GM21360 (cell line): ENCODE measurements around the gene TMEM255B.
"Not testable (repeated sequence)": the region's sequence is repeated elsewhere in the genome, so short reads cannot be mapped to it uniquely, and the experiment has no call there.

ENCODE experiments used
- ATAC-seq: cut with Tn5 transposase; IDR thresholded peaks from one replicate; pipeline ENCODE4 v1.9.1; 2021; ENCODE audit warnings: mild to moderate bottlenecking, moderate library complexity; ENCODE audit not compliant: unreplicated experiment

TMEM255B gene

DNA sequence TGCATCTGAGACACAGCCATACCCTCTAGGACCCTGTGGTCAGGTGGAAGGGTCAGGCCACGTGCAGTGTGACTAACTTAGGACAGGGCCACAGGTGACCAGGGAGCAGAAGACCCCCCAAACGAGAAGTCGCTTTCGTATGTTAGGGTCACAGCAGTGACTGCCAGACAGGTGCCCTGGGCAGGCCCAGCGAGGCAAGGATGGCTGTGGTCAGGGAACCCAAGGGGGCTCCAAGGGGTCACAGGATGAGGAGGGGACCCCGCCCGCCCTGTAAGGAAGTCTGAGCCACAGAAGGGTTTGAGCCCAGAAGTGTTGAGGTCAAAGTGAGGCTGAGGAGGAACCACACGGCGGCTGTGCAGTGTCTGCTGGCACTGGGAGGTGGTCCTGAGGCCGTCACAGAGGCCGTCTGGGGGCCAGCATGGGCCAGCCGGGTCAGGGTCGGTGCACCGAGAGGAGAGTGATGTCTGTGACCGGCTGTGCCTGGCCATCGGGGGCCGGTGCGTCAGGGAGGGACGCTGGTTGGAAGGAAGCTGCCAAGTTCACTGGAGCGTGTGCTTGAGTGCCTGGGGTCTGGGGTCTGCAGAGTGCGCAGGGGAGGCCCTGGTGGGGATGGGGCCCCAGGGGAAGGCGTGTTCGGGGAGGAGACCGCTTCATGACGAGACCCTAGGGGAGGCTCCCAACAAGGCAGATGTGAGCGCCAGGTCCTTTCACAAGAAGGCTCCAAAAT is 24.8 kb upstream of the TMEM255B start:
- no peak for ATAC-seq

DNA sequence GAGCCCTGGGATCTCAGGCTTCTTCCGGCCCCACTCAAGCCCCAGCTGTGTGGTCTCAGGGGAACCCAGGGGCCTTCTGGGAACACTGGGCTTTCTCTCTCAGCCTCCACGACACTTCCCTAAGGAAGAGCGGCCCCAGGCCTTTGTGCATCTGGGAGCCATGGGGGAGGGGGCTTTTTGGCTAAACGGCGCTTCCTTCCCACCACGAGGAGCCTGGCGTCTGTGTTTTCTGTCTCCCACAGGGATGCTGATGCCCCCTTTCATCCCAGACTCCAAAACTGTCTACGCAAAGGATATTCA is 24.2 kb upstream of the TMEM255B start:
- ATAC-seq: no peak

DNA sequence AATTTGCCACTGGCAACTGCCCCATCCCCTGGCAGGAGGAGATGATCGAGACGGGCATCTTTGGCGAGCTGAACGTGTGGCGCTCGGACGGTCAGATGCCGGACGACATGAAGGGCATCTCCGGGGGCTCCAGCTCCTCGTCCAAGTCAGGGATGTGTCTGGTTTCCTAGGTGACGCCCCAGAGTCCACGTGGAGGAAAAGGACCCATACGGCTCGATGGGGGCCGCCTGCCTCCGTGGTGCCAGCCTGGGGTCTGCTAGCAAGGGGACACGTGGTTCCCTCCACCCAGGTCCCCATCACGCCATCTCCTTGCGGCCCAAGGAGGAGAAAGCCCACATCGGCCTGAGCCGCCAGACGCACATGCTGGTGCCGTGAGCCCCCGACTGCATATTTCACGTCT is 23.8 kb upstream of the TMEM255B start:
- no peak for ATAC-seq

DNA sequence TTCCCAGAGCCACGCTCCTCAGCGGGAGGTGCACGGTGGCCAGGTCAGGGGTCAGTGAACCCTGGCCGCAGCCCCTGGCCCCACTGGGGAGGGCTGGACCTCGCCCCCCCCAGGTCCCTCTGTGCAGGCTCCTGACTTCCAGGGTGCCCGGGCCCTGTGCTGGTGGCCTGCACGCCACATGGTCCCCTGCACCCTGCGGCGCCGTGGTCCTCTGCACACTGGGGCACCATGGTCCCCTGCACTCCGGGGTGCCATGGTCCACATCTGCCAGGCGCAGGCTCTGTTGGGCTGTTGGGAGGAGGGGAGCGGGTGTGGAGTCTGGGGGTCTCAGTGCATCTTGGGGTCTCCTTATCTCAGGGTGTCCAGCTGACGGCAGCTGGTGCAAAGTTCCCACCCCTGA is 23.3 kb upstream of the TMEM255B start:
- no peak for ATAC-seq

DNA sequence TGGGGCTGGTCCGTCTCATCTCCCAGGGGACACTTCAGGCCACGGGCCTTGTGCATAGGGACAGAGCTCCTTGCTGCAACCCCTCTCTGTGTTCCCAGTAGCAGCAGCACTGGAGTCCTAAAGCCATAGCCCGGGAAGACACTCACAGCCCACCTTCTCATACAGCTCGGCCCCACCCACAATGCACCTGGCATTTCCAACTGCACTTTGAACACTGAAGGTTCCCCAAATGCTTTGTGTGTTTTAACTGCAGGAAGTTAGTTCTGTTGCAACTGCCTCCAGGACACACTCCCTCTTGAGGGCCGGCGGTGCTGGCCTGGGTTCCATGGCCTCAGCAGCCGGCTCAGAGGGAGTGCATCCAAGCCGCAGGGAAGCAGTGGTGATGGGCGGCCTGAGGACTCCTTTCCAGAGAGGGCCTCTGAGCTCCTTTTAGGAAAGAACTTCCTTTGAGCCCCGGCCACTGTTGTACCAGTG is 22.7 kb upstream of the TMEM255B start:
- no peak for ATAC-seq

DNA sequence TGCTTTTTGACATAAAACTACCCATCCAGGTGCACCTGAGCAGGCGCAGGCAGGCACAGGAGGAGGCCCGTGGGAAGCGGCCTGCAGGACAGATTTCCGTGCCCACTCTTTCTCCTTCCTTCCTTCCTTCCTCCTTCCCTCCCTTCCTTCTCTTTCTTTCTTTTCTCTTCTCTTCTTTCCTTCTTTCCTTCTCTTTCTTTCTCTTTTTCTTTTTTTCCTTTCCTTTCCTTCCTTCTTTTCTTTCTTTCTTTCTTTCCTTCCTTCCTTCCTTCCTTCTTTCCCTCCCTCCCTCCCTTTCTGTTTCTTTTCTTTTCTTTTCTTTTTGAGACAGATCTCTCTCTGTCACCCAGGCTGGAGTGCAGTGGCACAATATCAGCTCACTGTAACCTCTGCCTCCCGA is 21.2 kb upstream of the TMEM255B start:
- no peak for ATAC-seq

DNA sequence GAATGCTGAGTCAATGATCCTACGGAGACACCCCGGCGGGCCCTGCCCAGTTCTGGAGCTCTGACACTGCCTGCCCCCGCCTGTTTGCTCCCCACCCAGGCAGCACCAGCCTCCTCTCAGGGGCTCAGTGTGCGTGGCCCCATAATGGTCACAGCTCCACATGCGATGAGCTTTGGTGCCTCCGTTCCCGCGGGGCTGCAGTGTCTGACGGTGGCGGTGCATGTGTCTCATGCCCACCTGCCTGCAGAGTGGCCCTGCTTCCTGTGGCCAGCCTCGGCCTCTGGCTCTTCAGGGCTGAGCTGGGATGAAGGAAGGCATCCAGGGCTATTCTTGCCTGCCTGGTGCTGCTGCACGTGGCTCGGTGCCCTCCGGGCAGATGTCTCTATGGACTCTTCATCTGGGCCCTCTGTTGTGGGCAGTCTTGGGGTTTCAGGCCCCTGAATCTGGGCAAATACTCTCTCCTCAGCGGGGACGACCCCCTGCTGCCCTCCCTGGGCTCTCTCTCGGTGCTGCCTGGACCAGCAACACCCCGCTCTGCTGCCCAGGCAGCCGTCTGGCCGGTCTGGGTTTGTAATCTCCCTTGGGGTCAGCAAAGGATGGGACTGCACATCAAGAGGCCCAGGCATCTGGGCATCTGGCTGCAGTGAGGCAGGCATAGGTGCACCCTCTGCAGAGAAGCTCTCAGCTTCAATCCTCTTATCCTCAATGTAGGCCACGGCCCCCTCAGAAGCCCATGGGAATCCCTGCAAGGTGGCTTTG is 19.3 kb upstream of the TMEM255B start:
- no peak for ATAC-seq

DNA sequence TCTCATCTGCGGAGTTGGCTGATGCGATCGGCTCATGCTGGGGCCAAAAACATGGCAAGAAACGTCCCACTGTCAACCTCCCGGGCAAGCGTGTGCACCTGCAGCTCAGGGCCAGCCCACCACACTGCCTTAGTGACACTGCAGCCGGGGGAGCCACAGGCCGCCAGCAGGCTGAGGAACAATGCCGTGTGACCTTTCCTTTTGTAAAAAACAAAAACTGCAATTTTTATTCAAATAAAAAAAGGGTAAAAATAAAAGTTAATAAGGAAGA is 18.8 kb upstream of the TMEM255B start:
- ATAC-seq: no peak

DNA sequence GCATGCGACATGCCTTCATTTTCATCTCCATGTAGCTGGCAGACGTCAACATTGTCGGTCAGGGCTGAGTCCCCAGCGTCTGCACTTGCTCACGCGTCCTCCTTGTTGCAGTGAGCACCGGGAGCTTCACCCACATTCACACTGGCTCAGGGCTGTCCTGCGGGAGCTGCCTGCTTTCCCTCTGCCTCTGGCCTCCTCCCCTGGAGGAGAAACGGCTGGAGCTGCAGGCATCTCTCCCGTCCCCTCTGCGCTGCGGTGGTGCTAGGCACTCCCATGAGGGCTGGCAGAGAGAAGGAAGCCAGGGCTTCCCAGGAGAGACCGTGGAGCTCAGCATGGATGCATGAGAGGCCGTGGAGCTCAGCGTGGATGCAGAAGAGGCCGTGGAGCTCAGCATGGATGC is 18.4 kb upstream of the TMEM255B start:
- no peak for ATAC-seq

DNA sequence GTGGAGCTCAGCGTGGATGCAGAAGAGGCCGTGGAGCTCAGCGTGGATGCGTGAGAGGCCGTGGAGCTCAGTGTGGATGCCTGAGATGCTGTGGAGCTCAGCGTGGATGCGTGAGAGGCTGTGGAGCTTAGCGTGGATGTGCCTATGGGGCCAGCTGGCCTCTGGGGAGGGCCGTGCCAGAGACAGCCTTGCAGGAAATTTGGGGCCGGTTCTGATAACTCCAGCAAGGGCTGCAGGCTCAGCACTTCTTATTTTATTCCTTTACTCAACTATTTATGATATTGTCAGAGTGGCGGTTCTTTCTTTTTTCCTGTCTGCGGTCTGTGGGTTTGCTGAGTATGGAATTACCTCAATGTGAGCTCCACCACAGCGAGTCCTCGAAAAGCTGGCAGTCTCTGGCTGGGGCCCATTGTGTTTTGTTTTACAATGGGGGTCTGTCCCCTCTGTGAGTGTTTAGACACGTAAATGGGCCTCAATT is 17.8 kb upstream of the TMEM255B start:
- ATAC-seq: no peak

DNA sequence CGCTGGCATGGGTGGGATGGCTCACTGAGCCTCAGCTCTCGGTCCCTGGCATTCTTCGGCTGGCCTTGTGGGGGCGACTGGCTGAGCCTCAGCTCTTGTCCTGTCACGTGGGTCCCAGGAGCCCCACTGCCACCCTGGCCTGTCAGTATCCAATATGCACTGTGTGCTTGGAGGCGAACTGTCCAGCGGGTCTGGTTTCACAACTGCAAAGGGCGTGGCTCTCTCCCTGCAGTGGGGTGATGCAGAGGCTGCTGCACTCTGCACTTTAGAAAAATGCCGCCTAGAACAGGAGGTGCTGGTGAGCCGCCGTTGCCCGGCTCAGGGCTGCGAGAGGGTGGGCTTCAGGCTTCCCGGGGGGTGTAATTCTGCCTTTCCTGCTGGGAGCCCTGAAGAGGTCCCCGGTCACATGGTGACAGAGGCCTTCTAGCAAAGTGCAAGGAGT is 17.0 kb upstream of the TMEM255B start:
- ATAC-seq: no peak

DNA sequence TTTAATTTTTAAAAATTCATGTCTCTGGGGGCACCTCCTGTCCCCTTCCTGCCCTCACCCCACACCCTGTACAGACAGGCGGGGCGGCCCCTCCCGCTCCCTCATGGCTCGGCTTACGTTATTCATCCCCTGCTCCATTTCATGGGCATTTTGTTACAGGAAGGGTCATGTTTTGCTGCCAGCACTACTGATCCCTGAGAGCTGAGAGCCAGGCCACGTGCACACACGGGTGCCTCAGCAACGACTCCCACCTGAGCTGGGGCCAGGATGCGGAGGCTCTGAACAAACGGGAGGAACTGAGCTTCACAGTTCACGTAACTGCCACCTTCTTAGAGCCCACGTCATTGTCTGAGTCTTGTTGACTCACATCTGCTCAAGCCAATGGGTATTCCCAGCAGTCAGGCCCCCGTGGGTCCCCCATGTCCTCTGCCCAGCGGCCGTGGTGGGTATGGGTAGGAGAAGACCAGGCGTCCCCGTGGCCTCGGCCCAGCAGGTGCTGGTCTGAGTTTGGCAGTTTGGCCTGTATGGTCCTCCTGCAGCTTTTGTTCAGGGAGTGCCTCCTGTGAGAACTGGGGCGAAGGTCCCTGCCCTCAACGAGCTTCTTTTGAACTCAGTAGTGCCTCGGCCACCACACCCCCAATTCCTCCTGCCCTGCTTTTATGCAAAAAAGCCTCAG is 16.4 kb upstream of the TMEM255B start:
- ATAC-seq: no peak

DNA sequence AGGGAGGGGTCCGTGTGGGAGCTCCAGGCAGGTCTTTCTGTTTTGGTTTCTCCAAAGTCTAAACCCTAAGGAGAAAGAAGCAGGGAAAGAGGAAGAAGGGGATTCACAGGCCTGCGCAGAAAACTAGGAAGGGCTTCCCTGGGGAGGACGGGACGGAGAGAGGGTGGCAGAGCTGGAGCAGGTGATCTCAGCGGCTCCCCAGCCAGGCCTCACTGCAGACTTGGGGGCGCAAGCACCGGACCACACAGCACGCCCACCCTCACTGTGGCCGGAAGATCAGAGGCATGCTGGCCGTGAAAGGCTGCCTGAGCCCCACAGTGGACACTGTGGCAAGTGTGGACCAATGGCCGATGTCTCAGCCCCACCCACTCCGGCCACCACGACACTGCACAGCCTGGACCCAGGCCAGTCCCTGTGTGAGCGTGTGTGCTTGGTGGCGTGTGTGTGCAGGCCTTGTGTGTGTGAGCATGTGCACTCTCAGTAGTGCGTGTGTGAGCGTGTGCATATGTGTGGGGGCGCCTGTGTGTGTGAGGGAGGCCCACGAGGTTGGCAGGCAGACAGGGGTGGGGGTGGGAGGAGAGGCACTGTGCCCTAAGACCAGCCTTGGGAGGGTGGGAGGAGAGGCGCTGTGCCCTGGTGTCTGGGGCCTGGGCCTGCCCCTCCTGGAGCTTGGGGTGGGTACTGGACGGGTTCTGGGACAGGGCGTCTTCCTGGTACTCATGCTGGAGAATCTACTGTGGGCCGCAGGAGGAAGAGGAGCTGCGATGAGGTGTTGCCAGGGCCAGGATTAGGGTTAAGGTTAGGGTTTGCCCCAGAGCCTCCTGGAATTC is 15.4 kb upstream of the TMEM255B start:
- no peak for ATAC-seq

DNA sequence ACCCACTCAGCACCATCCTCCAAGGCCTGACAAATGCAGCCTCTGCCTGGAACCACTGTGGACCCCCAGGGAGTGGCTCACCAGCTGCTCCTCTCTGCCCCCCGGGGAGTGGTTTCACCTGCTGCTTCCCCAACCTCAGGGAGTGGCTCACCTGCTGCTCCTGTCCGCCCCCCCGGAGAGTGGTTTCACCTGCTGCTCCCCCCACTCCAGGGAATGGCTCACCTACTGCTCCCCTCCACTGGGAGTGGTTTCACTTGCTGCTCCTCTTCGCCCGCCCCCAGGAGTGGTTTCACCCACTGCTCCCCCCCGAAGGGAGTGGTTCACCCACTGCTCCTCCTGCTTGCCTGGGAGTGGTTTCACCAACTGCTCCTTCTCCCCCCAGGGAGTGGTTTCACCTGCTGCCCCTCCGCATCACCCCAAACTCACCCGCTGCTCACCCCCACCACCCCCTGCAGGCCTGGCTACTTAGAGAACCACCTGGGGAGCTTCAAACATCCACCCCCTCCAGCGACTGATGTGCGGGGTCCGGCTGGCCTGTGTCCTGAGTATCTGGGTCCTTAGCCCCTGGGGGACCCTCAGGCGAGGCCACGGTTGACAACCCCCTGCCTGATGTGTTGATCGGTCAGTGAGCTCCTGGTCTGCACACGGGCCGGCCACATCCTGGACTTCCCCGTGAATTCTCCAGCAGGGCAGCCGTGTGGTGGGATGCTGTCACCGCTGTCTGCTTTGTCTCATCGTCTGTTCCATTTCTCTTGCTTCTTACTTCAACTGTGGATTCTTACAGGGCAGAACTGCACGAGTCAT is 14.6 kb upstream of the TMEM255B start:
- ATAC-seq: no peak

DNA sequence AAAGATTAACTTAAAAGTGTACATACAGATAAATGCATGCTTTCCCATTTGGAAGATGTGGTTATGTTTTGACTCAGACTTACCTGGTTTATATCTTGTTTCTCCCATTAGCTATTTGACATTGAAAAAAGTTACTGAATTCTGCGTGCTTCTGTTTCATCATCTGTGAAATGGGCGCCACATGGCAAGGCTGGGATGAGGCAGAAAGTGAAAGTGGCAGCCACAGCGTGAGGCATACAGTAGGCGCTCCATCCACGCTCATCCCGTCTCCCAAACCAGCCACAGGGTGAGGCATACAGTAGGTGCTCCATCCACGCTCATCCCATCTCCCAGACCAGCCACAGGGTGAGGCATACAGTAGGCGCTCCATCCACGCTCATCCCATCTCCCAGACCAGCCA is 14.0 kb upstream of the TMEM255B start:
- ATAC-seq: no peak

DNA sequence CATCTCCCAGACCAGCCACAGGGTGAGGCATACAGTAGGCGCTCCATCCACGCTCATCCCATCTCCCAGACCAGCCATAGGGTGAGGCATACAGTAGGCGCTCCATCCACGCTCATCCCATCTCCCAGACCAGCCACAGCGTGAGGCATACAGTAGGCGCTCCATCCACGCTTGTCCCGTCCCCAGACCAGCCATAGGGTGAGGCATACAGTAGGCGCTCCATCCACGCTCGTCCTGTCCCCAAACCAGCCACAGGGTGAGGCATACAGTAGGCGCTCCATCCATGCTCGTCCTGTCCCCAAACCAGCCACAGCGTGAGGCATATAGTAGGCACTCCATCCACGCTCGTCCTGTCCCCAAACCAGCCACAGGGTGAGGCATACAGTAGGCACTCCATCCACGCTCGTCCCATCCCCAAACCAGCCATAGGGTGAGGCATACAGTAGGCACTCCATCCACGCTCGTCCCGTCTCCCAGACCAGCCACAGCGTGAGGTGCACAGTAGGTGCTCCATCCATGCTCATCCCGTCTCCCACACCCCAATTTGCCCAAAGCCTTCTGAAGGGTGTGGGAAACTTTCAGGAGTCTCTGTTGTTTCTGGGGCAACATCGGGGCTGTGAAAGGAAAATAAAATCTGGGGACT is 13.4 kb upstream of the TMEM255B start:
- ATAC-seq: not testable (repeated sequence)

DNA sequence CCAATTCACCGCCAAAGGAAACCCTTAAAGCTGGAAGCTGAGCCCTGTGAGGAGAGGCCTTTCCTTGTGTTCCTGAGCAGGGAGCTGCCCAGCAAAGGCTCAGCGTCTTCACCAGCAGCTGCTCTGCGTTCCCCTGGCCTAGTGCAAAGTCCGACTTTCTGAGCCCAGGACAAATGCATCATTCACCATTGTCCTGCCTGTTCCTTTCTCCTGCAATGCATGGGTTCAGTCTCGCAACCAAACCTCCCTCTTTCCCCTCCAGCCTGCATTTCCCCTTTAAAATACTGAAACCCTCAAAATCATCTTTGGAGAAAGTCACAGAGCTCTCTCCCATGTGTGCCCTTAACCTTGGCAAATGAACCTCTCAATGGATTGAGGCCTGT is 12.9 kb upstream of the TMEM255B start:
- ATAC-seq: no peak

DNA sequence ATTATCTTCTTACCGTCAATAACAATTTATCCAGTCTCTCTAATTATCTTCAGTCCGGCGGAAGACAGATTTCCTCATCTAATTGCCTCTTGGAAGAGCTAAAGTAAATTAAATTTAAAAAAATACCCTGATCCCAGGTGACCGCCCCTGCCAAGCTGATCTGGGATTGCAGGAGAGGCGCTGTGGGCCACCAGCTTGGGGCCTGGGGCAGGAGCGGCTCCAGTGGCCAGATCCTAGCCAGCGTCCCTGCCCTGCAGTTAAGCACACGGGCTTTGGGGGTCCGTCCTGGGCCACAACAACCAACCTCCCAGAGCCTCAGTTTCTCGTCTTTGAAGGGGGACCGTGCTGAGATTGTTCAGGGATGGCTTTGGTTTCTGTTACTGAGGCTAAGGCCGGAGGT is 12.4 kb upstream of the TMEM255B start:
- ATAC-seq: no peak

DNA sequence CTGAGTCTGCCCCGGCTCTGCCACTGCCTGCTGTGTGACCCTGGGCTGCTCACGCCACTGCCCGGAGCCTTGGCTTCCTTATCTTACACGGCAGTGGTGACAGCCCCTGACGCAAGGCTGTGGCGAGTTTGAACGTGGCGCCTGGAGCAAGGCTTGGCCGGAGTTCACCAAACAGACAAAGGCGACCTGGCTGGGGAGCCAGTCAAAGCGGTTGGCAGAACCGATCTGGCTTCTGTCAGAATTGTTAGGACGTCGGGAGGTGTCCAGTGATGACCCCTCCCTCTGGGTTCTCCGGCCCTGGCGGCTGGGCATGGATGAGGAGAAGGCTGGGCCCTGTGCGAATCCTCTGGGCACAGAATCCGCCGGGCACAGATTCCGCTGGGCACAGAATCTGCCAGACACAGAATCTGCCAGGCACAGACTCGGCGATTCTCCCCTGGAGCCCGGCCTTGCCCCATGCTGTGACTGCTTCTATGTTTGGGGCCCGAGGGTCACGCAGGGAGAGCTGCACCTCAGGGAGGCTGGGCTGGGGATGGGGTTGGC is 11.7 kb upstream of the TMEM255B start:
- ATAC-seq: no peak
